K562 (cell line): ENCODE measurements around the gene DHRS3. TPM values are rescaled to one million over a fixed set of nuclear protein-coding genes. Genes with fewer than 3 reads are reported as not detected.
A peak's percentile ranks its signal among the peaks of the same experiment; 100 is the strongest.

ENCODE experiments used
- CREM ChIP-seq: IDR thresholded peaks from 2 replicates; pipeline ENCODE4 v1.6.1; 2014; ENCODE audit warnings: antibody characterized with exemption, low read depth
- HEY1 ChIP-seq: fragments of 250-450 bp; sonication (Bioruptor Pico); IDR thresholded peaks from 2 replicates; pipeline ENCODE4 v1.5.0; 2020; ENCODE audit warnings: mild to moderate bottlenecking, moderate library complexity, borderline replicate concordance
- IRF9 ChIP-seq: fragments of 450-650 bp; IDR thresholded peaks from 2 replicates; pipeline ENCODE4 v1.6.1; 2016; ENCODE audit warnings: missing biosample characterization, missing genetic modification characterization
- JUN ChIP-seq, 2 experiments: sonication (generic) in 1 of 2; formaldehyde crosslinking in 1 of 2; IDR thresholded peaks; 2 replicates each; pipeline versions ENCODE4 v1.6.1 to v1.8.0; 2012 to 2022; ENCODE audit warnings: borderline replicate concordance in 2 of 2, mild to moderate bottlenecking in 2 of 2, improper control_type of control experiment in 1 of 2, low read depth in 1 of 2, low read length in 1 of 2, missing genetic modification reagents in 1 of 2
- KDM1A ChIP-seq, 2 experiments: fragments of 450-650 bp; IDR thresholded peaks; 2 replicates each; pipeline ENCODE4 v1.6.1; 2016; ENCODE audit warnings: mild to moderate bottlenecking in 2 of 2
- PATZ1 ChIP-seq: fragments of 250-450 bp; sonication (Bioruptor Pico); IDR thresholded peaks from 2 replicates; pipeline ENCODE4 v1.5.0; 2020; ENCODE audit warnings: mild to moderate bottlenecking, borderline replicate concordance
- SMAD4 ChIP-seq: fragments of 250-450 bp; sonication (Bioruptor Pico); conservative IDR thresholded peaks from 2 replicates; pipeline ENCODE4 v1.8.0; 2021; ENCODE audit warnings: inconsistent platforms, mild to moderate bottlenecking, moderate library complexity
- ZNF263 ChIP-seq: sonication (generic); formaldehyde crosslinking; IDR thresholded peaks from 2 replicates; pipeline ENCODE4 v1.8.0; 2022; ENCODE audit warnings: mild to moderate bottlenecking, missing genetic modification reagents, borderline replicate concordance
- ZNF318 ChIP-seq, 2 experiments: fragments of 450-650 bp; IDR thresholded peaks; 2 replicates each; pipeline ENCODE4 v1.6.1; 2016; ENCODE audit warnings: mild to moderate bottlenecking in 2 of 2, borderline replicate concordance in 1 of 2, low read depth in 1 of 2, moderate library complexity in 1 of 2
- polyA plus RNA-seq, 8 experiments: library from polyadenylated mRNA; depleted of rRNA in 4 of 8; stranded (reverse) in 5 of 8; unstranded in 3 of 8; fragments of >200 nt; fragmentation: Nextera tagmentation in 2 of 8; fragmentation: Illumina TruSeq in 1 of 8; extraction: Ambion mirVana in 2 of 8; extraction: Trizol in 1 of 8; gene quantifications; 2 replicates each; pipeline versions ENCODE4 v1.2.1 to v1.2.3, GENCODE V29; 2011 to 2014; ENCODE audit warnings: inconsistent platforms in 1 of 8, missing spikeins in 1 of 8
- total RNA-seq, 7 experiments: library from RNA; depleted of rRNA in 6 of 7; stranded (reverse); fragments of >200 nt in 6 of 7; fragmentation: Illumina TruSeq in 2 of 7; extraction: Trizol in 2 of 7; gene quantifications; 2 replicates each; pipeline versions ENCODE4 v1.2.1 to v1.2.3, GENCODE V29; 2011 to 2021; ENCODE audit warnings: low replicate concordance in 1 of 7

DHRS3 gene
- total and polyA plus RNA-seq, 9 of the 15 experiments (the other 6 are each of a cell fraction or from before 2014, with no cell fraction given): 21.0 to 116 (median 58.7) TPM

- TF ChIP-seq ZNF318 (IDR thresholded peaks at IDR 0.05; ENCODE audit: borderline replicate concordance in 1 of 2, low read depth in 1 of 2) (0 out of 4 replicates have a peak, but pooled peaks of 1 of the 2 experiments have one; percentile 20), CREM (peak; percentile 73; the same call in 1 of the 2 replicates), KDM1A (IDR thresholded peaks at IDR 0.05) (peak; percentile 99), JUN (IDR thresholded peaks at IDR 0.05; ENCODE audit: borderline replicate concordance, low read depth, low read length) (peak; percentile 96), JUN (CRISPR knock-in tag; IDR thresholded peaks at IDR 0.05; ENCODE audit: borderline replicate concordance) (peak; percentile 99), HEY1 (CRISPR knock-in tag) (no peak), IRF9 (tag) (peak; percentile 35; the same call in 1 of the 2 replicates), PATZ1 (no peak), SMAD4 (CRISPR knock-in tag) (peak; percentile 70), ZNF263 (CRISPR knock-in tag) (0 out of 2 replicates have a peak, but pooled peaks have one; percentile 39)
Measured at GRCh38 chr1:12528021-12528852, 89.8 kb downstream of the DHRS3 start (continued).
